GM12892 (cell line): ENCODE data around the gene FAM111A.

Experiments
- POLR2A ChIP-seq: IDR thresholded peaks from 2 replicates; pipeline ENCODE4 v1.6.1; 2011; ENCODE audit warnings: low read depth, low read length, control low read depth
- POLR2AphosphoS5 ChIP-seq: IDR thresholded peaks from 2 replicates; pipeline ENCODE4 v1.6.1; 2011; ENCODE audit warnings: low read depth, low read length, control low read depth

DNA sequence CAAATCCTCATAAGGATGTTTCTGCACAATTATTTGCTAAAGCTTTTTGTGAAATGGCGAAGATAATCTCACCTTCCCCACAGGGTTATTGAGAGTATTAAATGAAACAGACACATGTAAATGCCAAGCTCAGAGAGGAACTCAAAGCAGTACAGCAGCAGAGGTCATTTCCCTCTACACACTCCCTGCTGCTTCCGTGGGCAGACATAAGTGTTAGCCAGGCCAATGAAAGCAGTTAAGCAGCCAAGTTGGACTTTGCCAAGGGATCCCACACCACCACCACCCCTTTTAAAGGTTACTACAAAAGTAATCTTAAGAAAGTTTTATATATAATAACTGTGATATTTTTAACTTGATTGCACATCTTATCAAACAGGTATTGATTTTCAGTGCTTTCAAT is 4.0 kb upstream of the FAM111A start:
- TF ChIP-seq POLR2A (no peak), POLR2AphosphoS5 (no peak)
